Measurements from ENCODE around the gene TREM1.

- TF ChIP-seq CTCF (IDR thresholded peaks at IDR 0.05) (no peak), ZFX (IDR thresholded peaks at IDR 0.05; ENCODE audit: borderline replicate concordance) (no peak)
These were observed 49.5 kb upstream of the TREM1 start for GRCh38 chr6:41335943-41336342.

Data from 22Rv1 (cell line).